GM18519 (cell line): ENCODE measurements around the gene TLDC2.
"Not testable (repeated sequence)": the region's sequence is repeated elsewhere in the genome, so short reads cannot be mapped to it uniquely, and the experiment has no call there.

Source experiments
- ATAC-seq: cut with Tn5 transposase; IDR thresholded peaks from one replicate; pipeline ENCODE4 v1.9.1; 2021; ENCODE audit warnings: mild to moderate bottlenecking, moderate library complexity; ENCODE audit not compliant: unreplicated experiment, low FRiP score

Gene TLDC2

GRCh38 chr20:36895036-36895435 lies 19.1 kb downstream of the TLDC2 start:
- no peak for ATAC-seq

DNA sequence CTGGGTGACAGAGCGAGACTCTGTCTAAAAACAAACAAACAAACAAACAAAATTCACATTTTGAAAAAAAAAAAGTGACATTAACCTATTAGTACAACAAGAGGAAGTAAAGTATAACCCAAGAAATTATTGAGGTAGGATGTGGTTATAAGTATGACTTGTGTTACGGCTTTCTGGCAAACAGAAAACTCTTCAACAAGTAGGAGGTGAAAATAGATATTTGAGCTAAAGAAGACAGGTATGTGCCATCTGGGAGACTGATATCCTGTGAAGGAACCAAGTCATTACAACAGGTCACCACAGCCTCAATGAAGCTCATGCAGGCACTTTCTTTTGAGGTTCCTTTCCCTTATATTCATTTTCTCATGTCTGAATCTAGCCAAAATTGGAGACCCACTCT lies 28.8 kb downstream of the TLDC2 start:
- ATAC-seq, result no peak

- not testable (repeated sequence) for ATAC-seq
Measured at GRCh38 chr20:36905566-36905965, 29.6 kb downstream of the TLDC2 start.

DNA sequence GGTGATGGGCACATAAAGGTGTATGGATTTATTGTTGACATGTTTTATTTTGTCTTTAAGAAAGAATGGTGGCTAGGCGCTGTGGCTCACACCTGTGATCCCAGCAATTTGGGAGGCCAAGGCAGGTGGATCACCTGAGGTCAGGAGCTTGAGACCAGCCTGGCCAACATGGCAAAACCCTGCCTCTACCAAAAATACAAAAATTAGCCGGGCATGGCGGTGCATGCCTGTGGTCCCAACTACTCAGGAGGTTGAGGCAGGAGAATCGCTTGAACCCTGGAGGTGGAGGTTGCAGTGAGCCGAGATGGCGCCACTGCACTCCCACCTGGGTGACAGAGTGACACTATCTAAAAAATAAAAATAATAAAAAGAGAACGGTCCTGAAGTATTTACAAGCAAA lies 30.1 kb downstream of the TLDC2 start:
- ATAC-seq, result not testable (repeated sequence)

- ATAC-seq, result no peak
Measured at GRCh38 chr20:36908603-36909002, 32.7 kb downstream of the TLDC2 start.

- no peak for ATAC-seq
Measured at GRCh38 chr20:36916199-36916598, 40.3 kb downstream of the TLDC2 start.

DNA sequence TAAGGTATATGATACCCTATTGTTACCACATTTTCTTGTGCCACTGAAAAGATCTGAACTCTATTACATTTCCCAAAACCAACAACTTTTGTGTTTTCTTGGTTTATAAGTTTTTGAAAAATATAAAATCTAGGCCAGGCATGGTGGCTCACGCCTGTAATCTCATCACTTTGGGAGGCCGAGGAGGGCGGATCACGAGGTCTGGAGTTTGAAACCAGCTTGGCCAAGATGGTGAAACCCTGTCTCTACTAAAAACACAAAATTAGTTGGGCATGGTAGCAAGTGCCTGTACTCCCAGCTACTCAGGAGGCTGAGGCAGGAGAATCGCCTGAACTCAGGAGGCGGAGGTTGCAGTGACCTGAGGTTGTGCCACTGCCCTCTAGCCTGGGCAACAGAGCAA lies 41.3 kb downstream of the TLDC2 start:
- ATAC-seq, result no peak

DNA sequence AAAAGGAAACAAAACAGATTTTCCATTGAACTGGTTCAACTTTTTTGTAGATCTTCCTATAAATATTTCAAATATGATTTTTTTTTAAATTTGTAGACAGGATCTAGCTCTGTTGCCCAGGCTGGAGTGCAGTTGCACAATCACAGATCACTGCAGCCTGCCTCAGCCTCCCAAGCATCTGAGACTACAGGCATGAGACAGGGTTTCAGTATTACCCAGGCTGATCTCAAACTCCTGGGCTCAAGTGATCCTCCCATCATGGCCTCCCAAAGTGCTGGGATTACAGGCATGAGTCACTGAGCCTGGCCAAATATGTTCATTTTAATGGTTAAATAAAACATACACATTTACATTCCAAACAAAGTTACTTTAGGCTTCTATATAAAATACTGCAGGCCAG lies 42.0 kb downstream of the TLDC2 start:
- no peak for ATAC-seq

DNA sequence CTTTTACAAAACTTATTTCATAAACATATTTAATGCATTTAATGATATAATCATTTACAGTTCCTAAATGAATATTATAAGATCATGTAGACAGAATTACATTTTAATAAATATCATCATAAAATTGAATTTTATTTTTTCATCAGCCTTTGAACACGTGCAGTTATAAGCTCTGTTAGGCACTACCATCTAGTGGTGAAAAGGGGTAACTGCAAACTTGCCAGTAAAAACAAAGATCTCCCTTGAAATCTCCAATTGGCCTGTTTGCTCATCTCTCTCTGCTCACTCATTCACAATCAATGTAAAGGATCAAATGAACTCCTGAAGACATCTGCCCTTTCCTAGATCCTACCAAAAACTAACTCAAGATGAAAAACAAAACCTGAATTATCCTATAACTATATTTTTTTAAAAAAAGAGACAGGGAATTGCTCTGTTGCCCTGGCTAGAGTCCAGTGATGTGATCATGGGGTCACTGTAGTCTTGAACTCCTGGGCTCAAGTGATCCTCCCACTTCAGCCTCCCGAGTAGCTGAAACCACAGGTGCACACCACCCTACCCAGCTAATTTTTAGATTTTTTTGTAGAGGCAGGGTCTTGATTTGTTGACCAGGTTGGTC lies 43.9 kb downstream of the TLDC2 start:
- ATAC-seq, result no peak

DNA sequence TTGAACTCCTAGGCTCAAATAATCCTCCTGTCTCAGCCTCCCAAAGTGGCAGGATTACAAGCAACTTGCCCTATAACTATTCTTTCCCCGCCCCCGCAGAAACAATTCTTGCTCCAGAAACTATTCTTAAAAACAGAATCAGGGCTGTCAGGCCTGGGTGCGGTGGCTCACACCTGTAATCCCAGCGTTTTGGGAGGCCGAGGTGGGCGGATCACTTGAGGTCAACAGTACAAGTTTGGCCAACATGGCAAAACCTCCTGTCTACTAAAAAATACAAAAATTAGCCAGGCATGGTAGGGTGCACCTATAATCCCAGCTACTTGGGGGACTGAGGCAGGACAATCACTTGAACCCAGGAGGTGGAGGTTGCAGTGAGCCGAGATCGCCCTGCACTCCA lies 44.4 kb downstream of the TLDC2 start:
- ATAC-seq, result no peak

DNA sequence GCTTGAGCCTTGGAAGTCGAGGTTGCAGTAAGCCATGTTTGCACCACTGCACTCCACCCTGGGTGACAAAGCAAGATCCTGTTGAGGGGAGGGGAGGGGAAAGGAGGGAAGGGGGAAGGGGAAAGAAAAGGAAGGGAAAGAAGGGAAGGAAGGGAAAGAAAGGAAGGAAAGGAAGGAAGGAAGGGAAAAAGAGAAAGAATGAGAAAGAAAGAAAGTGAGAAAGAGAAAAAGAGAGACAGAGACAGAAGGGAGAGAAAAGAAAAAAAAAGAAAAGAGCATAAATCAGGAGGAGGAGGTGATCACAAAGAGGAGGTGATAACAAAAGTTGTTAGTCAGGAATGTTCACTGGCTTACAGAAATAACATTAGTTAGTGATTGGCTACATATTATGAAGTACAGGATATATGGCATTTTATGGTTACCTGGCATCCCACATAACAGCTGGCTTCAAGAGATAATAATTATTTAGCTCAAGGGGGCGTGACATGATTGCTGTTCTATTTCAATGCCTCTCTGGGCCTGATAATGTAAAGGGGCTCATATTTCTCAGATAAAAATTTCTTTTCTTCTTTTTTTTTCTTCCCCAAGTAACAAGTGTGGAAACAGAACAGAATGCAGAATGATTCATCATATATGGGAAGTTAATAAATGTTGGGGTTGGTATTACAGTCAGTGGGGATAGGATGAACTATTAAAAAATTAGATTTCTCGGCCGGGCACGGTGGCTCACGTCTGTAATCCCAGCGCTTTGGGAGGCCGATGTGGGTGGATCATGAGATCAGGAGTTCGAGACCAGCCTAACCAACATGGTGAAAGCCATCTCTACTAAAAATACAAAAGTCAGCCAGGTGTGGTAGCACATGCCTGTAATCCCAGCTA lies 48.5 kb downstream of the TLDC2 start:
- ATAC-seq, result no peak

DNA sequence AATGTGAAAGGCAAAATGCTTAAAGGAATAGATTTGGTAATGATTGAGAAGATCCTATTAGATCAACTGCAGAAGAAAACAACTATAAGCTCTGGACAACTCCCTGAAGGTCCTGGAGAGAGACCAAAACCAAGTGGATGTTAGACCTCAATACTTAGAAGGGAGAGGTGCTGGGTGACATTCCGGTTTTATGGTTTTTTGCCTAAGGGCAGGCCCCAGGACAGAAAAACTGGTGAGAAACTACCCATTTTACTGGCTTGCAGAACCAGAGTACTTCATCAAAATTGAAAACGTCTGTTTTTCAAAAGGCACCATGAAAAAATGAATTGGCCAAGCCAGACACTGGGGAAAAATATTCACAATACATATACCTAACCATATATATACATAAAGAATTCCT lies 49.3 kb downstream of the TLDC2 start:
- no peak for ATAC-seq

DNA sequence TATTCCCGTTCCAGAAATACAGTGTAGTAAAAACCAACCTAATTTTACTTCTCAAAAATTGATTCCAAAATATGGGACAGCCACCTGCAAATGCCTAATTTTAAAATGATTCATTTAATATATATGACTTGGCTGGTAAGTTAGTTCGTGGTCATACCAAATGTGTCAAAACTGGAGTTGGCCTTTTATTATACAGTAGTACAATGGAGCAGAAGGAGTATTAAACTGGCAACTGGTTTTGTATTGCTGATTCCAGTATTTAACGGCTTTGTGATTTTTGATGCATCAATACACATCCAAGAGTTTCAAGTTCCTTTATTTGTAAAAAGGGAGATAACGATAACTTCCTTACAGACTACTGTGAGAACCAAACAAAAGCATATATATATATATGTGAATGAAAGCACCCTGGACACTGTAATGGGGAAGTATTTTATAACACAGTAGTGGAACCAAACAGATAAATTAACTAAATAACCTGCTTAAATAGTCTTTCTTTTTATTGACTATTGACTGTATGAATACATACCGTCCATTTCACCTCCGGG lies 50.8 kb downstream of the TLDC2 start:
- no peak for ATAC-seq

- no peak for ATAC-seq
Measured at GRCh38 chr20:36927704-36928103, 51.8 kb downstream of the TLDC2 start.

DNA sequence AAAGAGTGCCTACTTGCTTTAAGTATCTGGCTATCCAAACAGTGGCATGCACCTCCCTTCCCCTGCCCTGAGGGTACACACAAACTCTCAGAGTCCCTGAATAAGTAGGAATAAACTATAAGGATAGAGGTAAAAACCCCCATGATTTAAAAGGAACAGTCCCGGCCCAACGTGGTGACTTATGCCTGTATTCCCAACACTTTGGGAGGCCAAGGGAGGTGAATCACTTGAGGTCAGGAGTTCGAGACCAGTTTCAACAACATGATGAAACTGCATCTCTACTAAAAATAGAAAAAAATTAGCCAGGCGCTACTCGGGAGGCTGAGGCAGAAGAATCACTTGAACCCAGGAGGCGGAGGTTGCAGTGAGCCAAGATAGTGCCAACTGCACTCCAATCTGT lies 53.4 kb downstream of the TLDC2 start:
- no peak for ATAC-seq

DNA sequence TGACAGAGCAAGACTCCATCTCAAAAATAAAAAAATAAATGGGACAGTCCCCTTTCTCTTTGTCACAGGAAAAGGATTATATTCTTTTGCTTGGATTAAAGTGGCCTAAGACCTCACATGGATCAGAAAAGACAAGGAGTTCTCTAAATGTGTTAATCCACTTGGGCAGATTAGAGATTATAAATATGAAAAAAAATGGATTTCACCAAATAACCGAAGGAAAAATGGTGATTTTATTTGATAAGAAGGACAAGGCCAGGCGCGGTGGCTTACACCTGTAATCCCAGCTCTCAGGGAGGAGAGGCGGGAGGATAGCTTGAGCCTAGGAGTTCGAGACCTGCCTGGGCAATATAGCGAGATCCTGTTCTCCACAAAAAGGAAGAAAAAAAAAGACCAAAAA lies 53.8 kb downstream of the TLDC2 start:
- ATAC-seq, result no peak

DNA sequence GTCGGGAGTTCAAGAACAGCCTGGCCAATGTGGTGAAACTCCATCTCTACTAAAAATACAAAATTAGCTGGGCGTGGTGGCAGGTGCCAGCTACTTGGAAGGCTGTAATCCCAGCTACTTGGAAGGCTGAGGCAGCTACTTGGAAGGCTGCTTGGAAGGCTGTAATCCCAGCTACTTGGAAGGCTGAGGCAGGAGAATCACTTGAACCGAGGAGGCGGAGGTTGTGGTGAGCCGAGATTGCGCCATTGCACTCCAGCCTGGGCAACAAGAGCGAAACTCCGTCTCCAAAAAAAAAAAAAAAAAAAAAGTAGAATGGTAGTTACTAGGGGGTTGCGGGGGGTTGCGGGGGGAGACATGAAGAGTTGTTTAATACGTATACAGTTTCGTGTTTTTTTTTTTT lies 56.1 kb downstream of the TLDC2 start:
- not testable (repeated sequence) for ATAC-seq

- no peak for ATAC-seq
Measured at GRCh38 chr20:36932476-36933426, 56.8 kb downstream of the TLDC2 start.

- not testable (repeated sequence) for ATAC-seq
Measured at GRCh38 chr20:36933571-36933970, 57.6 kb downstream of the TLDC2 start.

DNA sequence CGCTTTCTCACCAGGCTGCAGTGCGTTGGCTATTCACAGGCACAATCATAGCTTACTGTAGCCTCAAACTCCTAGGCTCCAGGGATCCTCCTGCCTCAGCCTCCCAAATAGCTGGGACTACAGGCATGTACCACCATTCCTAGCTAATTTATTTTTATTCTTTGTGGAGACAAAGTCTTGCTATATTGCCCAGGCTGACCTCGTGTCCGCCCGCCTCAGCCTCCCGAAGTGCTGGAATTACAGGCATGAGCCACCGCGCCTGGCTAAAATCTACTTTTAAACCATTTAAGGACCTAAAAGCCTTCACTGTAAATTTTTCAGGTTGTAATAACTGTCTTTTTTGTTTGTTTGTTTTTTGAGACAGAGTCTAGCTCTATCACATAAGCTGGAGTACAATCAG lies 60.4 kb downstream of the TLDC2 start:
- ATAC-seq, result no peak
